ENCODE results near the gene STMN1. TPM values are rescaled to one million over a fixed set of nuclear protein-coding genes. Genes with fewer than 3 reads are reported as not detected.
A peak's percentile ranks its signal among the peaks of the same experiment; 100 is the strongest.

STMN1 gene
- total and polyA plus RNA-seq, 7 donors: 30.7 to 175 (median 37.5) TPM

DNA sequence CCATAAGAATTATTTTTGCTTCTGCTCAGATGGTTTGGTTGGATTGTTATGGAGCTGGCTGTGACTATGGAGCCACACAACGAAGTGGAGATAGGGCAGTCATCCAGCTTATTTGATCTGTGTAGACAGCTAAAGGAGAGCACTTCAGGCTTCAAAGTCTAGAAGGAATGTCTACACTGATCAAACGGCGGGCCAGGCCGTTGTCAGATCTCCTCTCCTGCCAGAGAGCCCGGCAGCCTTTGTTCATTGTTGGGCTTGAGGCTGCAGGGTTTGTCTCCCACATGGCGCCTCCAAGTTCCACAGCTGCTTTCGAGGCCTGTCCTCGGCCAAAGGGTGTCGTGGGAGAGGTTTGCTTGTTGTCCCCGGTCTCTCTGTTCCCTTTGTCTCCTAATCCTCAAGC, 2.8 kb upstream of the STMN1 start:
- Histone ChIP-seq H3K4me1 (peaks cover 0 to 24% (median 19%) of the 10 kb centered on the region in 4 donors), H3K27ac (no peak overlapping the region), H3K4me3 (no peak overlapping the region), H3K9me3 (no peaks in the 10 kb centered on the region), H3K36me3 (no peaks in the 10 kb centered on the region), H3K27me3 (no peaks in the 10 kb centered on the region)
- DNase-seq: no peak
- WGBS, 2 donors: 70 to 80% methylated on average over 10 of the region's 10 CpGs
- intact Hi-C loops (cut with DNase I): no loop called here
- TF ChIP-seq POLR2A (IDR thresholded peaks at IDR 0.05) (no peak), POLR2AphosphoS5 (IDR thresholded peaks at IDR 0.05) (no peak), EP300 (IDR thresholded peaks at IDR 0.05) (no peak)
- TF ChIP-seq, protein P1, sequence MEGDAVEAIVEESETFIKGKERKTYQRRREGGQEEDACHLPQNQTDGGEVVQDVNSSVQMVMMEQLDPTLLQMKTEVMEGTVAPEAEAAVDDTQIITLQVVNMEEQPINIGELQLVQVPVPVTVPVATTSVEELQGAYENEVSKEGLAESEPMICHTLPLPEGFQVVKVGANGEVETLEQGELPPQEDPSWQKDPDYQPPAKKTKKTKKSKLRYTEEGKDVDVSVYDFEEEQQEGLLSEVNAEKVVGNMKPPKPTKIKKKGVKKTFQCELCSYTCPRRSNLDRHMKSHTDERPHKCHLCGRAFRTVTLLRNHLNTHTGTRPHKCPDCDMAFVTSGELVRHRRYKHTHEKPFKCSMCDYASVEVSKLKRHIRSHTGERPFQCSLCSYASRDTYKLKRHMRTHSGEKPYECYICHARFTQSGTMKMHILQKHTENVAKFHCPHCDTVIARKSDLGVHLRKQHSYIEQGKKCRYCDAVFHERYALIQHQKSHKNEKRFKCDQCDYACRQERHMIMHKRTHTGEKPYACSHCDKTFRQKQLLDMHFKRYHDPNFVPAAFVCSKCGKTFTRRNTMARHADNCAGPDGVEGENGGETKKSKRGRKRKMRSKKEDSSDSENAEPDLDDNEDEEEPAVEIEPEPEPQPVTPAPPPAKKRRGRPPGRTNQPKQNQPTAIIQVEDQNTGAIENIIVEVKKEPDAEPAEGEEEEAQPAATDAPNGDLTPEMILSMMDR (IDR thresholded peaks at IDR 0.05): no peak

DNA sequence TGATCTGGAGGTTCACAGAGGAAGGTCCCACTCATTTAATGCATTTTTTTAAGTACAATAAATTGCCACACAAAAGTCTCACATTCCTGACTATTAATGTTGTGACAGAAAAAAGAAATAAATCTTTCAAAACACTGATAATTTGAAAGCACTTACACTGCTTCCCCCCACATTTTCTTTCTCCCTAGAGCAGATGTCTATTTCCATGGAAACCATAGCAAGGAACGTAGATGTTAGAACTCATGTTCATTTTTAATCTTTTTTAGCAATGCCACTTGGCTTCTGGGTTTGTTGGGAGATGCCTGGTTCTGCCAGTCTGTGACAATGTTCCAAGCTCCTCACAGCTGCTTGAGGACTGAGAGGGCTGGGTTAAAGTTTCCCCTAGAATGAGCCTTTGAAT, 1.9 kb upstream of the STMN1 start:
- DNase-seq: no peak
- intact Hi-C loops (cut with DNase I): no loop called here
- no peaks in the 10 kb centered on the region for H3K27me3 ChIP-seq
- H3K36me3 ChIP-seq: no peaks in the 10 kb centered on the region
- TF ChIP-seq EP300 (IDR thresholded peaks at IDR 0.05) (no peak), POLR2AphosphoS5 (IDR thresholded peaks at IDR 0.05) (no peak), POLR2A (IDR thresholded peaks at IDR 0.05) (no peak)
- TF ChIP-seq, protein P1 (IDR thresholded peaks at IDR 0.05): no peak
- no peak overlapping the region for H3K4me3 ChIP-seq
- no peak overlapping the region for H3K27ac ChIP-seq
- no peaks in the 10 kb centered on the region for H3K9me3 ChIP-seq
- H3K4me1 ChIP-seq: peaks cover 0 to 29% (median 20%) of the 10 kb centered on the region in 4 donors
- 74 to 81% methylated on average over 1 of the region's 1 CpG for WGBS, 2 donors

- no peaks in the 10 kb centered on the region for H3K27me3 ChIP-seq
- no peak overlapping the region for H3K4me3 ChIP-seq
- H3K9me3 ChIP-seq: no peaks in the 10 kb centered on the region
- TF ChIP-seq, protein P1 (IDR thresholded peaks at IDR 0.05): no peak
- TF ChIP-seq POLR2AphosphoS5 (IDR thresholded peaks at IDR 0.05): no peak
- TF ChIP-seq POLR2A (IDR thresholded peaks at IDR 0.05): no peak
- TF ChIP-seq EP300 (IDR thresholded peaks at IDR 0.05): no peak
- intact Hi-C loops (cut with DNase I): no loop called here
- H3K27ac ChIP-seq: no peak overlapping the region
- H3K4me1 ChIP-seq: peaks cover 0 to 29% (median 20%) of the 10 kb centered on the region in 4 donors
- 84 to 91% methylated on average over 6 of the region's 6 CpGs for WGBS, 2 donors
- peaks cover 0 to 5% (median under 1%) of the 10 kb centered on the region in 4 donors for H3K36me3 ChIP-seq
- DNase-seq: peak; percentile 19
Observed at GRCh38 chr1:25907601-25908000, 1.4 kb upstream of the STMN1 start.

DNA sequence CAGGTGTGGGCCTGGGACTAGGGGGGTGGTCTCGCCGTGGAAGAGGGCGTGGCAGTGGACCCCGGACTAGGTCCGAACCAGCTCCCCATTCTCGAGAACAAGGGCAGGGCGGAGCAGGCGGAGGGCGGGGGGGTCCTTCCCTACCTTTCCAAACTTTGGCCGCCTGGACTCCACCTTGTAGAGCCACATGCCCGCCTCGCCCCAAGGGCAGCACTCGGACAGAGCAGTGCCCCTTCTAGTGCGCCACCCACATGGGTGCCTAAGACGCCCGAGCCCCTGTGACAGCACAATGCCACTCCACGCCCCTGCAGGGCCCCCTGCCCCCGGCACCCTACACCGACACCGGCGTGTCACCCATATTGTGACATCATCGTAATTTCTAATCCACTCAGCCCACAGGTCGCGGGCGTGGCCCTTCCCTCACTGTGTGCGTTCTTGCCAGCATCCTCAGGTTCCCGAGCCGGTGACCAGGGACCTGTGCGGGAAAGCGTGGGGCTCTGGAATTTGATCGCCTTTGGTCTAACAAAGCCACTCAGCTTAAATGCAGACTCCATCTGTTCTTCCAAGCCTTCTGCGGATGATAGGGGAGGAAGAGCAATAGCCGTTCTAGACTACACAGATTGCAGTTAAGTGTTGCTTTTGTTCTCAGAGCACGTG, 553 bp upstream of the STMN1 start:
- intact Hi-C loops (cut with DNase I): loop anchor here (1.0 kb wide), 1 partner anchor 92 kb away; the partner anchor contains the start of gene PAFAH2
- peak overlapping the region; percentile 76 to 79 (median 78) for H3K27ac ChIP-seq
- WGBS, 2 donors: 7 to 17% methylated on average over 34 of the region's 34 CpGs

More for the DNA sequence above, 553 bp upstream of the STMN1 start:
- Histone ChIP-seq H3K4me1 (peaks cover 0 to 29% (median 20%) of the 10 kb centered on the region in 4 donors), H3K27me3 (no peaks in the 10 kb centered on the region), H3K9me3 (no peaks in the 10 kb centered on the region), H3K4me3 (peak overlapping the region; percentile 61 to 75 (median 68)), H3K36me3 (peaks cover 0 to 13% (median 2%) of the 10 kb centered on the region in 4 donors)
- TF ChIP-seq, protein P1 (IDR thresholded peaks at IDR 0.05): no peak
- TF ChIP-seq POLR2A (IDR thresholded peaks at IDR 0.05) (no peak), EP300 (IDR thresholded peaks at IDR 0.05) (no peak), POLR2AphosphoS5 (IDR thresholded peaks at IDR 0.05) (no peak)
- no peak for DNase-seq
